ENCODE data around the gene OR14K1. TPM values are rescaled to one million over a fixed set of nuclear protein-coding genes. Genes with fewer than 3 reads are reported as not detected.
A peak's percentile ranks its signal among the peaks of the same experiment; 100 is the strongest.
"Not testable (repeated sequence)": the region's sequence is repeated elsewhere in the genome, so short reads cannot be mapped to it uniquely, and the experiment has no call there.

OR14K1 gene
- total RNA-seq (2014; rRNA removed; shearing (Covaris generic); ENCODE audit: low replicate concordance), result not detected in 2 replicates

- in situ Hi-C loops (cut with HindIII; ENCODE audit: low pct_unique_long_range_greater_than_20kb, low sequenced_read_pairs), result no loop called here
- DNase-seq (ENCODE audit: low read depth), result no peak
Measured at GRCh38 chr1:247738315-247738714, at the start of gene OR14K1. Gene OR14K1, plus strand, starts transcription at chr1:247738615. Its CDS starts 0 bp downstream, at chr1:247738615.

GRCh38 chr1:247701338-247701737 is 37.1 kb upstream of the OR14K1 start:
- no peak for DNase-seq (ENCODE audit: low read depth)
- in situ Hi-C loops (cut with HindIII; ENCODE audit: low pct_unique_long_range_greater_than_20kb, low sequenced_read_pairs), result no loop called here

GRCh38 chr1:247710681-247711080 is 27.7 kb upstream of the OR14K1 start:
- DNase-seq (ENCODE audit: low read depth); in situ Hi-C loops (cut with HindIII; ENCODE audit: low pct_unique_long_range_greater_than_20kb, low sequenced_read_pairs): not testable (repeated sequence)

DNA sequence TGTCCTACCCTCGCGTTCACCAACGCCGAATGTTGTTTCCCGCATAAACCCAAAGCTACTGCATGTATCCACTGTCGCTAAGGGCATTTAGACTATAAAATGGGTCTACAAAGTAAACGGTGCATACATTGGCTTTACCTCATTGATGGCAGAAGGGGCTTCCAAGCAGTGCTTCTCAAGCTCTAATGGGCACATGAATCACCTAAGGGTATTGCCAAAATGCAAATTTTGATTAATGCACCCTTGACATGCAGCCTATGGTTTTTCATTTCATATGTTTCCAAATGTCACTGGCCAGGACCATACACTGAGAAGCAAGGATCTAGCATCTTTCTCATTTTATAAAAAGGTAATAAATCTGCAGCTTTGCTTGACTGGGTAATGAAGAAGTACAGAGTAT is 24.7 kb upstream of the OR14K1 start:
- in situ Hi-C loops (cut with HindIII; ENCODE audit: low pct_unique_long_range_greater_than_20kb, low sequenced_read_pairs), result no loop called here

DNA sequence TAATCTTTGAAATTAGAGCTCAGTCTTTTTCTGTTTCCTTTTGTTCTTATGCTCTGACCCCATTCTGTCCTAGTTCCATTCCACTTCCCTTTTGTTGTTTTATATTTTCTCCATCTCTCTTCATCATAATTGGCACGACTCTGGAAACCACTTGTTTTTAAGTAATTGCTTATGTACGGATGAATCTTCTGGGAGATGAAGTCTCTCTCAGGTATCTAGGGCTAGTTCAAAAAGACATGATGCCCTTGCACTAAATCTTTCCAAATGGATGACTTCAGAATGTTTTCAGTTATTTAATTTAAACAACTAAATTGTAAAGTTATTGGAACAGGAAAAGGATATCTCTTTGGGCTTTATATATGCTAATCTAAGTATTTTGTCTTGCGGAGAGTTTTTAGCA is 21.9 kb upstream of the OR14K1 start, which contains the start of gene OR6F1:
OR6F1 (minus strand) TSS at position 101 of the 400 bp plus-strand sequence. CDS start 3,891 bp downstream, outside the sequence.
- in situ Hi-C loops (cut with HindIII; ENCODE audit: low pct_unique_long_range_greater_than_20kb, low sequenced_read_pairs), result no loop called here
- no peak for DNase-seq (ENCODE audit: low read depth)

More for the DNA sequence above, 24.7 kb upstream of the OR14K1 start:
- no peak for DNase-seq (ENCODE audit: low read depth)

- DNase-seq (ENCODE audit: low read depth), result no peak
- in situ Hi-C loops (cut with HindIII; ENCODE audit: low pct_unique_long_range_greater_than_20kb, low sequenced_read_pairs), result no loop called here
Measured at GRCh38 chr1:247721222-247721621, 17.2 kb upstream of the OR14K1 start.

- in situ Hi-C loops (cut with HindIII; ENCODE audit: low pct_unique_long_range_greater_than_20kb, low sequenced_read_pairs), result no loop called here
Measured at GRCh38 chr1:247740721-247741120, 2.3 kb downstream of the OR14K1 start.

GRCh38 chr1:247741756-247742155 is 3.3 kb downstream of the OR14K1 start:
- no peak for DNase-seq (ENCODE audit: low read depth)
- in situ Hi-C loops (cut with HindIII; ENCODE audit: low pct_unique_long_range_greater_than_20kb, low sequenced_read_pairs), result no loop called here

More at GRCh38 chr1:247740721-247741120, 2.3 kb downstream of the OR14K1 start:
- no peak for DNase-seq (ENCODE audit: low read depth)

DNA sequence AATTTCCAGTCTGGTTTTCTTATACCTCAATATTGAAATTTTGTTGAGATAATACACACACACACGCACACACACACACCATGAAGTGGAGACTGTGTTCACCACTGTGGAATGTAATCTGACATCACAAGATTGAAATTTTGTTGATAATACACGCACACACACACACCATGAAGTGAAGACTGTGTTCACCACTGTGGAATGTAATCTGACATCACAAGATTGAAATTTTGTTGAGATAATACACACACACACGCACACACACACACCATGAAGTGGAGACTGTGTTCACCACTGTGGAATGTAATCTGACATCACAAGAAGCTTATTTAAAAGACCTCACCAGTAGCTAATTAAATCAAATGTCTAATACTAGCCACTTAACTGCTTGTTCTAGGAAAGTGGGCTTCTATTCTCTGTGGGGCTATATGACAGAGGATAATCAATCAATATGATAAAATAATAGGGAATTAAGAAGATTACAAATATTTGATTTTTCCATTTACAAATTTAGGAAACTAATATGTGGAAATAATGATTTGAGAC is 3.9 kb downstream of the OR14K1 start:
- in situ Hi-C loops (cut with HindIII; ENCODE audit: low pct_unique_long_range_greater_than_20kb, low sequenced_read_pairs), result not testable (repeated sequence)
- DNase-seq (ENCODE audit: low read depth), result peak; percentile 17

- DNase-seq (ENCODE audit: low read depth), result no peak
- in situ Hi-C loops (cut with HindIII; ENCODE audit: low pct_unique_long_range_greater_than_20kb, low sequenced_read_pairs), result no loop called here
Measured at GRCh38 chr1:247746391-247746935, 8.0 kb downstream of the OR14K1 start.

DNA sequence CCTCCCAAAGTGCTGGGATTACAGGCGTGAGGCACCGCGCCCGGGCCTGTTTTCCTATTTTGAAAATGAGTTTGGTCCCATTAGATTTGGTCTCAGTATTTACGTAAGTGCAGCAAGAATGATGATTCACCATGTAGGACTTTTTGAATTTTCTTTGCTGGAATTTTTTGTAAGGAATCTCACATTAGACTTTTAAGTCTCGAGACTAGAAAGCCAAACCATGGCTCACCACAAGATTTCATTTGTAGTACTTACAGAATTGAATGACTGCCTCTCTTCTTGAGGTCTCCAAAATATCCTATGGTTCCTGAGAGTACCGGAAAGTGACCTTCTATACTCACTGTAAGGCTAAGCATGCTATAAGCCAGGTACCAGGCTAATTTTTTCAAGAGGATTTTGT is 9.2 kb downstream of the OR14K1 start:
- DNase-seq (ENCODE audit: low read depth), result no peak
- in situ Hi-C loops (cut with HindIII; ENCODE audit: low pct_unique_long_range_greater_than_20kb, low sequenced_read_pairs), result no loop called here

GRCh38 chr1:247748041-247748440 is 9.6 kb downstream of the OR14K1 start, which contains the start of gene OR14A2:
Gene OR14A2, minus strand, starts transcription at chr1:247748141.
- no peak for DNase-seq (ENCODE audit: low read depth)
- in situ Hi-C loops (cut with HindIII; ENCODE audit: low pct_unique_long_range_greater_than_20kb, low sequenced_read_pairs), result no loop called here

DNA sequence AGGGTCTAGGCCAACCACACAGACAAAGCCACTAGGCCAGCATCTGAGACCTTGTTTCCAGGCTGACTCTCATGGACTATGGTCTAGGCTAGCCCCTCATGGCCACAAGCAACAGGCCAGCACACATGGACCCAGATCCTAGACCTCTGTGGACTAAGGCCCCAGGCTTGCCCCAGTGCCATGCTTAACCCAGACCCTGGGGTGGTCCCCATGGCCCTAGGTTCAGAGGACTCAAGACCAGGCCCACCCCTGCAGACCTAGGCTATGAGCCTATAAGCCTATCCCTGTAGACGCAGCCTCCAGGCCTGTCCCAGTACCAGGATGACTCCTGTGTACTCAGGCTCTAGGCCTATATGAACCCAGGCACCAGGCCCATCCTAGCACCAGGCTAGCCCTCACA is 11.5 kb downstream of the OR14K1 start:
- no peak for DNase-seq (ENCODE audit: low read depth)
- in situ Hi-C loops (cut with HindIII; ENCODE audit: low pct_unique_long_range_greater_than_20kb, low sequenced_read_pairs), result no loop called here

DNA sequence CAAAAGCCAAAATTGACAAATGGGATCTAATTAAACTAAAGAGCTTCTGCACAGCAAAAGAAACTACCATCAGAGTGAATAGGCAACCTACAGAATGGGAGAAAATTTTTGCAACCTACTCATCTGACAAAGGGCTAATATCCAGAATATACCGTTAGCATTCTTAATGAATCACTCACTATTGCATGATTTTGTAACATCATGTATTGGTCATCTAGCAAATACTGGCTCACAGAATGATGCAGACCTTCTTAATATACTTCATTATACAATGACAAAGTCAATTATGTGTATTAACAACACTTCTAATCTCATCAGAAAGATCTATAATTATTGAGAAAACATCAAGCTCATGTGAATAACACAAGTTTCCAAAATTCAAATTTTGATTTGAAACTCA is 15.9 kb downstream of the OR14K1 start:
- in situ Hi-C loops (cut with HindIII; ENCODE audit: low pct_unique_long_range_greater_than_20kb, low sequenced_read_pairs); DNase-seq (ENCODE audit: low read depth): not testable (repeated sequence)

- no peak for DNase-seq (ENCODE audit: low read depth)
- in situ Hi-C loops (cut with HindIII; ENCODE audit: low pct_unique_long_range_greater_than_20kb, low sequenced_read_pairs), result no loop called here
Measured at GRCh38 chr1:247760456-247760855, 22.0 kb downstream of the OR14K1 start, which contains the start of gene OR1C1. Gene OR1C1, minus strand, starts transcription at chr1:247760556. Its CDS starts 2,150 bp downstream, at chr1:247758406.

- DNase-seq (ENCODE audit: low read depth), result no peak
- in situ Hi-C loops (cut with HindIII; ENCODE audit: low pct_unique_long_range_greater_than_20kb, low sequenced_read_pairs), result no loop called here
Measured at GRCh38 chr1:247769603-247770002, 31.2 kb downstream of the OR14K1 start.
